Duodenal mucosa (tissue), 2 donors: ENCODE results near the gene WNT11.

ENCODE experiments used
- H3K27ac ChIP-seq: one replicate; pipeline ENCODE4 v1.7.0; 2013; ENCODE audit warnings: low read depth, low read length
- H3K27me3 ChIP-seq, 2 donors: one replicate each; pipeline ENCODE4 v1.7.0; 2013; ENCODE audit warnings: low read length in 2 of 2, control low read depth in 1 of 2; ENCODE audit not compliant: insufficient read depth in 2 of 2, control insufficient read depth in 1 of 2
- H3K36me3 ChIP-seq, 2 donors: one replicate each; pipeline ENCODE4 v1.7.0; 2013; ENCODE audit warnings: low read length in 2 of 2, control low read depth in 1 of 2; ENCODE audit not compliant: insufficient read depth in 2 of 2, control insufficient read depth in 1 of 2
- H3K4me1 ChIP-seq, 2 donors: one replicate each; pipeline ENCODE4 v1.7.0; 2013; ENCODE audit warnings: low read length in 2 of 2, control low read depth in 1 of 2; ENCODE audit not compliant: insufficient read depth in 2 of 2, control insufficient read depth in 1 of 2
- H3K4me3 ChIP-seq, 2 donors: one replicate each; pipeline ENCODE4 v1.7.0; 2013; ENCODE audit warnings: low read length in 2 of 2, low read depth in 1 of 2
- H3K9ac ChIP-seq, 2 donors: one replicate each; pipeline ENCODE4 v1.7.0; 2013; ENCODE audit warnings: low read length in 2 of 2, low read depth in 1 of 2
- H3K9me3 ChIP-seq, 2 donors: one replicate each; pipeline ENCODE4 v1.7.0; 2013; ENCODE audit warnings: low read length in 2 of 2, control low read depth in 1 of 2; ENCODE audit not compliant: control insufficient read depth in 1 of 2

The WNT11 gene

GRCh38 chr11:76156971-76157427, 49.3 kb downstream of the WNT11 start:
- no peak overlapping the region for H3K27ac ChIP-seq
- no peaks in the 10 kb centered on the region for H3K27me3 ChIP-seq
- H3K4me1 ChIP-seq = peaks cover 11 to 12% of the 10 kb centered on the region in 2 donors
- H3K9ac ChIP-seq = no peak overlapping the region
- H3K36me3 ChIP-seq = no peaks in the 10 kb centered on the region
- H3K9me3 ChIP-seq = no peaks in the 10 kb centered on the region
- no peak overlapping the region for H3K4me3 ChIP-seq

GRCh38 chr11:76155500-76156227, 50.6 kb downstream of the WNT11 start:
- no peaks in the 10 kb centered on the region for H3K9me3 ChIP-seq
- H3K4me1 ChIP-seq = peaks cover 19% of the 10 kb centered on the region in 2 donors

GRCh38 chr11:76153571-76153923, 52.8 kb downstream of the WNT11 start:
- H3K27ac ChIP-seq = no peak overlapping the region
- no peak overlapping the region for H3K9ac ChIP-seq

More at GRCh38 chr11:76155500-76156227, 50.6 kb downstream of the WNT11 start:
- H3K27ac ChIP-seq = no peak overlapping the region
- no peak overlapping the region for H3K9ac ChIP-seq
- no peak overlapping the region for H3K4me3 ChIP-seq
- no peaks in the 10 kb centered on the region for H3K36me3 ChIP-seq
- no peaks in the 10 kb centered on the region for H3K27me3 ChIP-seq

GRCh38 chr11:76152741-76153570, 53.3 kb downstream of the WNT11 start:
- Histone ChIP-seq H3K27me3 (no peaks in the 10 kb centered on the region), H3K36me3 (no peaks in the 10 kb centered on the region), H3K4me1 (peaks cover 29 to 33% of the 10 kb centered on the region in 2 donors), H3K27ac (no peak overlapping the region), H3K9me3 (no peaks in the 10 kb centered on the region), H3K4me3 (peak overlapping the region; percentile 44 to 72), H3K9ac (peak overlapping the region; percentile 63 to 76)

More at GRCh38 chr11:76153571-76153923, 52.8 kb downstream of the WNT11 start:
- no peak overlapping the region for H3K4me3 ChIP-seq
- H3K36me3 ChIP-seq = no peaks in the 10 kb centered on the region
- no peaks in the 10 kb centered on the region for H3K27me3 ChIP-seq
- peaks cover 23 to 28% of the 10 kb centered on the region in 2 donors for H3K4me1 ChIP-seq
- no peaks in the 10 kb centered on the region for H3K9me3 ChIP-seq

- H3K36me3 ChIP-seq = no peaks in the 10 kb centered on the region
- peak overlapping the region; percentile 44 to 72 for H3K4me3 ChIP-seq
- H3K9ac ChIP-seq = peak overlapping the region; percentile 63 to 76
- no peak overlapping the region for H3K27ac ChIP-seq
- no peaks in the 10 kb centered on the region for H3K27me3 ChIP-seq
- H3K9me3 ChIP-seq = no peaks in the 10 kb centered on the region
- peaks cover 34% of the 10 kb centered on the region in 2 donors for H3K4me1 ChIP-seq
Measured at GRCh38 chr11:76152086-76152681, 54.1 kb downstream of the WNT11 start.

GRCh38 chr11:76151556-76152085, 54.7 kb downstream of the WNT11 start:
- Histone ChIP-seq H3K9ac (peak overlapping the region in 1 of 2 donors; percentile 63), H3K27me3 (no peaks in the 10 kb centered on the region), H3K36me3 (no peaks in the 10 kb centered on the region), H3K9me3 (no peaks in the 10 kb centered on the region), H3K4me3 (peak overlapping the region in 1 of 2 donors; percentile 44), H3K4me1 (peaks cover 39 to 40% of the 10 kb centered on the region in 2 donors), H3K27ac (no peak overlapping the region)

GRCh38 chr11:76150141-76150540, 56.2 kb downstream of the WNT11 start:
- Histone ChIP-seq H3K36me3 (no peaks in the 10 kb centered on the region), H3K9ac (no peak overlapping the region), H3K4me1 (peaks cover 41% of the 10 kb centered on the region in 2 donors), H3K27me3 (no peaks in the 10 kb centered on the region), H3K9me3 (no peaks in the 10 kb centered on the region), H3K27ac (no peak overlapping the region), H3K4me3 (no peak overlapping the region)

GRCh38 chr11:76149713-76150112, 56.6 kb downstream of the WNT11 start:
- Histone ChIP-seq H3K36me3 (no peaks in the 10 kb centered on the region), H3K4me3 (no peak overlapping the region), H3K27ac (no peak overlapping the region), H3K9ac (no peak overlapping the region), H3K4me1 (peaks cover 41% of the 10 kb centered on the region in 2 donors), H3K9me3 (no peaks in the 10 kb centered on the region), H3K27me3 (no peaks in the 10 kb centered on the region)

GRCh38 chr11:76148941-76149613, 57.2 kb downstream of the WNT11 start:
- Histone ChIP-seq H3K9ac (peak overlapping the region; percentile 36 to 67), H3K4me3 (no peak overlapping the region), H3K9me3 (no peaks in the 10 kb centered on the region), H3K4me1 (peaks cover 41% of the 10 kb centered on the region in 2 donors), H3K27me3 (no peaks in the 10 kb centered on the region), H3K27ac (peak overlapping the region; percentile 55), H3K36me3 (peaks cover 0 to 3% of the 10 kb centered on the region in 2 donors)
